Stimulated activated CD4-positive, alpha-beta T cell treated with anti-CD3 and anti-CD28 coated beads, Interleukin-12 subunit alpha, Interleukin-12 subunit beta, amount 100 ng/mL, for 48 hours (primary cell): Measurements from ENCODE around the gene IFI27L2.

Experiments used
- DNase-seq, 3 donors: peaks; one replicate each; pipeline ENCODE4 v3.0.0-alpha.2; 2020; ENCODE audit warnings: low read depth in 2 of 3, low spot score in 1 of 3

IFI27L2 gene

GRCh38 chr14:94103554-94104150 is 25.8 kb downstream of the IFI27L2 start:
- DNase-seq, result no peak

GRCh38 chr14:94102768-94103482 is 26.5 kb downstream of the IFI27L2 start:
- no peak for DNase-seq

- no peak for DNase-seq
Measured at GRCh38 chr14:94101748-94102147, 27.7 kb downstream of the IFI27L2 start.

GRCh38 chr14:94100847-94101246 is 28.6 kb downstream of the IFI27L2 start:
- no peak for DNase-seq

- no peak for DNase-seq
Measured at GRCh38 chr14:94099006-94099405, 30.4 kb downstream of the IFI27L2 start.

GRCh38 chr14:94098326-94098992 is 30.9 kb downstream of the IFI27L2 start:
- DNase-seq, result no peak

- DNase-seq, result no peak
Measured at GRCh38 chr14:94097091-94097490, 32.3 kb downstream of the IFI27L2 start.

- no peak for DNase-seq
Measured at GRCh38 chr14:94093418-94093817, 36.0 kb downstream of the IFI27L2 start.

- no peak for DNase-seq
Measured at GRCh38 chr14:94089479-94089878, 39.9 kb downstream of the IFI27L2 start.

- DNase-seq, result no peak
Measured at GRCh38 chr14:94088516-94088915, 40.9 kb downstream of the IFI27L2 start.

- DNase-seq, result no peak
Measured at GRCh38 chr14:94087891-94088290, 41.5 kb downstream of the IFI27L2 start.

- DNase-seq, result no peak
Measured at GRCh38 chr14:94081386-94081820, 48.0 kb downstream of the IFI27L2 start.

GRCh38 chr14:94080621-94081385 is 48.6 kb downstream of the IFI27L2 start, which contains the start of the genes DDX24 and IFI27L1:
TSS of gene DDX24 (minus strand) at chr14:94081202. CDS start at chr14:94079742, 1,460 bp downstream.
TSS of gene IFI27L1 (plus strand) at chr14:94081310. CDS start at chr14:94096938, 15,628 bp downstream.
- DNase-seq, result peak; percentile 93 to 94 (median 94)

GRCh38 chr14:94079891-94080620 is 49.3 kb downstream of the IFI27L2 start:
- no peak for DNase-seq

- DNase-seq, result no peak
Measured at GRCh38 chr14:94077823-94078222, 51.6 kb downstream of the IFI27L2 start.
